ENCODE results near the gene GATA5. TPM values are rescaled to one million over a fixed set of nuclear protein-coding genes. Genes with fewer than 3 reads are reported as not detected.

GATA5 gene
- total RNA-seq, 1 donor from 2014 or later = not detected

DNA sequence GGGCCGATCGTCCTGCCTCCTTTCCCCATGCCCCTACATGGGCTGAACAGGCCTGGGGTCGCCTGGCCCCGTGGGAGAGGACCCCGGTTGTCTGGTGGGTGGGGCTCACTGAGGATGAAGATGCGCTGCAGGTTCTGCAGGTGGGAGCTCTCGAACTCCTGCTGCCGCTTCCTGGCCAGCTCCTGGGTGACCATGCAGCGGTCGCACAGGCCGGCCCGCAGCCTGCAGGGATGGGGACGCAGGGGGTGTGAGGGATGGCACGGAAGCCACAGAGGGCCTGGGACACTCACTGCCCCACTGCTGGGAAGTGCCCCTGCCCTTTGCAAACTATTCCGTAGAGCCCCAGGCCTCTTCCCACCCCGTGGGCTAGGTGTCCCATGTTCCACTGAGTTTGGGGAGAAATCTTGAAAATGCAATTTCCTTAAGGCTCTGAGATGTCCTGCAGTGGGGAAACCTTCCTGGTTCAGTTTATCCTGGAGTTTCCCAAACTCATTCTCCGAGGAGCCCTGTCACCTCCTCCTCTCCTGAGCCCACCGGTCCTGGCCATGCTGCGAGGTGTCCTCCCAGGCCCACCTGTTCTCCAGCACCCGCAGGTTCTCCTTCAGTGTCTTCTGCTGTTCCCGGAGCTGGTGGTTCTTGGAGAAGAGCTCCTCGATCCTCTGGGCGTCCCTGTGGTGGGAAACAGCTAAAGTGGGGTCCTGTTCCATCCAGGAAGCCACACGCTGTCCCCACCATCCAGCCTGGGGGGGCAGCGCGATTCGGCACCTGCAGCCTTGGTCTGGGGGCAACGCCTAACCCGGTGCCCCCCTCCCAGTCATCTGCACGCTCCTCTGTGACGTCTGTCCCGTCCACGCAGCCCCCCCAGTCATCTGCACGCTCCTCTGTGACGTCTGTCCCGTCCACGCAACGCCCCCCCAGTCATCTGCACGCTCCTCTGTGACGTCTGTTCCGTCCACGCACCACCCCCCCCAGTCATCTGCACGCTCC is 58.9 kb downstream of the GATA5 start:
- no peak overlapping the region for H3K27ac Mint-ChIP-seq (ENCODE audit: unreplicated experiment)
- no peak overlapping the region for H3K4me3 Mint-ChIP-seq (ENCODE audit: unreplicated experiment)
- H3K9me3 Mint-ChIP-seq (ENCODE audit: unreplicated experiment) = no peaks in the 10 kb centered on the region
- DNase-seq (ENCODE audit: extremely low spot score, unreplicated experiment) = no peak
- TF ChIP-seq, protein P1, sequence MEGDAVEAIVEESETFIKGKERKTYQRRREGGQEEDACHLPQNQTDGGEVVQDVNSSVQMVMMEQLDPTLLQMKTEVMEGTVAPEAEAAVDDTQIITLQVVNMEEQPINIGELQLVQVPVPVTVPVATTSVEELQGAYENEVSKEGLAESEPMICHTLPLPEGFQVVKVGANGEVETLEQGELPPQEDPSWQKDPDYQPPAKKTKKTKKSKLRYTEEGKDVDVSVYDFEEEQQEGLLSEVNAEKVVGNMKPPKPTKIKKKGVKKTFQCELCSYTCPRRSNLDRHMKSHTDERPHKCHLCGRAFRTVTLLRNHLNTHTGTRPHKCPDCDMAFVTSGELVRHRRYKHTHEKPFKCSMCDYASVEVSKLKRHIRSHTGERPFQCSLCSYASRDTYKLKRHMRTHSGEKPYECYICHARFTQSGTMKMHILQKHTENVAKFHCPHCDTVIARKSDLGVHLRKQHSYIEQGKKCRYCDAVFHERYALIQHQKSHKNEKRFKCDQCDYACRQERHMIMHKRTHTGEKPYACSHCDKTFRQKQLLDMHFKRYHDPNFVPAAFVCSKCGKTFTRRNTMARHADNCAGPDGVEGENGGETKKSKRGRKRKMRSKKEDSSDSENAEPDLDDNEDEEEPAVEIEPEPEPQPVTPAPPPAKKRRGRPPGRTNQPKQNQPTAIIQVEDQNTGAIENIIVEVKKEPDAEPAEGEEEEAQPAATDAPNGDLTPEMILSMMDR (IDR thresholded peaks at IDR 0.05) = no peak
- no peaks in the 10 kb centered on the region for H3K4me1 Mint-ChIP-seq (ENCODE audit: unreplicated experiment)
- H3K27me3 Mint-ChIP-seq (ENCODE audit: unreplicated experiment) = no peaks in the 10 kb centered on the region
- H3K36me3 Mint-ChIP-seq (ENCODE audit: unreplicated experiment) = no peaks in the 10 kb centered on the region

DNA sequence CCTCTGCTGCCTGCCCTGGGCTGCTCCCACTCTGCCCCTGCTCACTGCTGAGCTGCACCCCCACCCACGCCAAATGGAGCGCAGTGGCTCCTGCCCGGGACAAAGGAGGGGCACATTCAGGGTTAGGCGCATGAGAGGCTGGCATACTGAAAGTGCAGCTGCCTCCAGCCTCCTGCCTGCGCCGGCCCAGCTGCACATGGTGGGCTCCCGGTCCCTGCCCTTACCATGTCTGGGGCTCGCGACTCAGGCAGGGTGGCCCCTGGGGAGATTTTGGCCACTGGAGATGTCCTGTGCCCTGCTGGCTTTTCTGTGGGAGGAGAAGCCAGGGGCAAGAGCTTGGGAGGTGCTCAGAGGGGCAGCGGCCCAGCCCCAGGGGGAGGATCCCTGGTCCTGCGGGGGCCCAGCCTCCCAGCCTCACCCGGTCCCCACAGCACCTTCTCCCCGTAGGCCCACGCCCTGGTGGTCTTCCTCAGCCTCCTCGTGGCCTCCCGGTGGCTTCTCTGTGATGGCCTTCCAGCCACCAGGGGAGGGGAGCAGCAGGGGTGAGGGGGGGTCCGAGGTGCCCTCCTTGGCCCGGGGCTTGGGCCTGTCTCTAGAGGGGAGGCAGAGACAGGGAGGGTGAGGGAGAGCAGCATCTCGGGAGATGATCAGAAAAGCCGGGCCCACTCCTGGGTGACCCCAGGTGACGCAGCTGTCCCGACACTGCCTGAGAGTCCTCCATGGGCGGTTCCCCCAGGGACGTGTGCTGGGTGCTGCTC is 60.3 kb downstream of the GATA5 start:
- no peaks in the 10 kb centered on the region for H3K4me1 Mint-ChIP-seq (ENCODE audit: unreplicated experiment)
- no peaks in the 10 kb centered on the region for H3K9me3 Mint-ChIP-seq (ENCODE audit: unreplicated experiment)
- no peak overlapping the region for H3K27ac Mint-ChIP-seq (ENCODE audit: unreplicated experiment)
- no peaks in the 10 kb centered on the region for H3K27me3 Mint-ChIP-seq (ENCODE audit: unreplicated experiment)
- TF ChIP-seq, protein P1 (IDR thresholded peaks at IDR 0.05) = no peak
- H3K36me3 Mint-ChIP-seq (ENCODE audit: unreplicated experiment) = no peaks in the 10 kb centered on the region
- DNase-seq (ENCODE audit: extremely low spot score, unreplicated experiment) = no peak
- no peak overlapping the region for H3K4me3 Mint-ChIP-seq (ENCODE audit: unreplicated experiment)

DNA sequence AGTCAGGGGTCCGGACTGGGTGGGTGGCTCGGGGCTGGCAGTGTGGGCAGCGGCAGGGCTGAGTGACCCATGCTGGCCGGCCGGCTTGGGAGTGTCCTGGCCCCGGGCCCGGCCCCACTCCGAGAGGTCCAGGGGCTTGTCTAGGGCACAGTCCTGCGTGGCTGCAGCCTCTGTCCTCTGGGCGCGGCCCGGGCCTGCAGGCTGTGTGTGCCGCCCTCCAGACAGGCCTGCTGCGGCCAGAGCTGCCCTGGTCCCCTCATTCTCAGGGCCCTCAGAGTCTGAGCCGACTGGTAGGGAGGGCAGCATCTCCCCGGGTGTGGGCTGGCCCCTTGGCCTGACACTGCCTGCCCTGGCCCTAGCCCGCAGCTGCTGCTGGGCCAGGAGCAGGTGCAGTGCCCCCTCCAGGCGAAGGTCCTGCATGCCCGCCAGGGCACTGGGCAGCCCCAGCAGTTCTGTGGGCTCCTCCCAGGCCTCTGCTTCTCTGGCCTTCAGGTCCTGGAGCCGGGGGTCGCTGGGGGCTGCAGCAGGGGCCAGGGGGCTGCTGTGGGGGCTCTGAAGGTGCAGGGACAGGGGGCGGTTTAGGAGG is 61.8 kb downstream of the GATA5 start:
- TF ChIP-seq, protein P1 (IDR thresholded peaks at IDR 0.05) = peak; percentile 19
- DNase-seq (ENCODE audit: extremely low spot score, unreplicated experiment) = no peak

More for the DNA sequence above, 61.8 kb downstream of the GATA5 start:
- Mint-ChIP-seq H3K9me3 (ENCODE audit: unreplicated experiment) (no peaks in the 10 kb centered on the region), H3K4me3 (ENCODE audit: unreplicated experiment) (no peak overlapping the region), H3K27me3 (ENCODE audit: unreplicated experiment) (no peaks in the 10 kb centered on the region), H3K27ac (ENCODE audit: unreplicated experiment) (no peak overlapping the region), H3K4me1 (ENCODE audit: unreplicated experiment) (peaks cover 9% of the 10 kb centered on the region), H3K36me3 (ENCODE audit: unreplicated experiment) (no peaks in the 10 kb centered on the region)

Other genes starting within 250 kb of the GATA5 start
- 46.3 and 50.9 TPM in 2 replicates for gene OSBPL2, start 237.5 kb downstream of the GATA5 start, total RNA-seq
- 82.6 and 83.9 TPM in 2 replicates for gene ADRM1, start 173.0 kb downstream of the GATA5 start, total RNA-seq
- 201 and 204 TPM in 2 replicates for gene LAMA5, start 108.7 kb downstream of the GATA5 start, total RNA-seq
- 1,013 and 1,039 TPM in 2 replicates for gene RPS21, start 88.9 kb downstream of the GATA5 start, total RNA-seq
- 7.8 and 8.8 TPM in 2 replicates for gene CABLES2, start 68.7 kb downstream of the GATA5 start, total RNA-seq
- gene RBBP8NL, start 48.5 kb downstream of the GATA5 start, total RNA-seq = not detected in 2 replicates
- gene SLCO4A1, start 166.5 kb upstream of the GATA5 start, total RNA-seq = 1.2 and 1.5 TPM in 2 replicates
- gene NTSR1, start 232.8 kb upstream of the GATA5 start, total RNA-seq = 0.11 and 0.16 TPM in 2 replicates

Data from osteocyte (in vitro differentiated cells).